NOMO-1 treated with DMSO at 0.1 percent for 48 hours (cell line): ENCODE data around the gene RNF208.
"Not testable (repeated sequence)": the region's sequence is repeated elsewhere in the genome, so short reads cannot be mapped to it uniquely, and the experiment has no call there.

ENCODE experiments used
- DNase-seq: peaks from one replicate; lab custom pipeline; 2025; ENCODE audit not compliant: unreplicated experiment; lab: John Stamatoyannopoulos, UW

RNF208 gene

GRCh38 chr9:137253717-137254623 lies 31.9 kb upstream of the RNF208 start:
- no peak for DNase-seq

- no peak for DNase-seq
Observed at GRCh38 chr9:137252555-137253506, 30.8 kb upstream of the RNF208 start.

- no peak for DNase-seq
Observed at GRCh38 chr9:137251490-137252268, 29.6 kb upstream of the RNF208 start.

GRCh38 chr9:137251194-137251461 lies 29.1 kb upstream of the RNF208 start, which contains the start of gene STPG3:
STPG3 (plus strand) TSS chr9:137251286; CDS start chr9:137251287, 1 bp downstream.
- no peak for DNase-seq

- DNase-seq: no peak
Observed at GRCh38 chr9:137250329-137251193, 28.5 kb upstream of the RNF208 start.

GRCh38 chr9:137247916-137248175 lies 25.8 kb upstream of the RNF208 start:
- no peak for DNase-seq

GRCh38 chr9:137247135-137247915 lies 25.3 kb upstream of the RNF208 start:
- DNase-seq: no peak

GRCh38 chr9:137245450-137246421 lies 23.7 kb upstream of the RNF208 start:
- DNase-seq: no peak

- no peak for DNase-seq
Observed at GRCh38 chr9:137244486-137245449, 22.7 kb upstream of the RNF208 start.

GRCh38 chr9:137243626-137244485 lies 21.8 kb upstream of the RNF208 start:
- DNase-seq: no peak

GRCh38 chr9:137243266-137243625 lies 21.2 kb upstream of the RNF208 start:
- DNase-seq: not testable (repeated sequence)

GRCh38 chr9:137242269-137243203 lies 20.5 kb upstream of the RNF208 start:
- no peak for DNase-seq

- peak; percentile 48 for DNase-seq
Observed at GRCh38 chr9:137241490-137242268, 19.6 kb upstream of the RNF208 start.

GRCh38 chr9:137240841-137241489 lies 18.9 kb upstream of the RNF208 start, which contains the start of gene TUBB4B:
TUBB4B (plus strand) TSS chr9:137241287; CDS start chr9:137241361, 74 bp downstream.
- peak; percentile 100 for DNase-seq
